AG04449 (cell line): ENCODE results near the gene MRPL21.

Experiments used
- CTCF ChIA-PET: fragments of 350-600 bp; formaldehyde crosslinking; extraction: SDS; loops from one replicate; lab custom pipeline; 2021; ENCODE audit warnings: antibody characterized with exemption; lab: Yijun Ruan, JAX
- POLR2A ChIA-PET: fragments of 400-600, 350-600 bp; formaldehyde crosslinking; extraction: SDS; loops from one replicate; lab custom pipeline; 2020; ENCODE audit warnings: antibody characterized with exemption, inconsistent platforms; lab: Yijun Ruan, JAX
- DNase-seq: peaks from one replicate; pipeline ENCODE4 v3.0.0-alpha.2; 2010; ENCODE audit warnings: low read depth, low spot score
- H3K4me3 ChIP-seq: 2 replicates; pipeline ENCODE4 v1.5.1; 2011; ENCODE audit warnings: low read depth, mild to moderate bottlenecking, control low read depth, low read length
- TF ChIP-seq, protein P1 (sequence below): IDR thresholded peaks from one replicate; pipeline ENCODE4 v1.5.1; 2011; ENCODE audit warnings: mild to moderate bottlenecking, moderate library complexity, low read length, control low read depth, inconsistent platforms; ENCODE audit not compliant: insufficient read depth; ENCODE audit errors: missing control alignments

The MRPL21 gene

DNA sequence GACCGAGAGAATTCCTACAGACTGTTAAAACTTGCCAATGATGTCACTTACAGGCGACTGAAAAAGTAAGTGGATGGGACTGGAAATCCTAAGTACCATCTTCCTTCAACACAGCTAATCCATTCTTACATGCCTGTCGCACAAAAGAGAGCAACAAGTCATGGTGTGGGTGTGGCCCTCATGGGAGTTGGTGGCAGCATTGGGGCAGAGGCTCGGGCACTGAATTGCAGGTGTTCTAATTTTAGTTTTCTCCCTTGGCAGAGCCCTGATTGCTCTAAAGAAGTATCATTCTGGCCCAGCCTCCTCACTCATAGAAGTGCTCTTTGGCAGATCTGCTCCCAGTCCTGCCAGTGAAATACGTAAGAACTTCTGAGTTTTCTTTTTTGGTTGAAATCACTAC lies 4.6 kb upstream of the MRPL21 start:
- POLR2A ChIA-PET: no interaction called here
- CTCF ChIA-PET: interaction anchor here (1.3 kb wide), 1 partner anchor 18 kb away, joined by 3 read pairs; no protein-coding TSS in a partner anchor
- no peak for DNase-seq
- H3K4me3 ChIP-seq: no peak overlapping the region
- TF ChIP-seq, protein P1, sequence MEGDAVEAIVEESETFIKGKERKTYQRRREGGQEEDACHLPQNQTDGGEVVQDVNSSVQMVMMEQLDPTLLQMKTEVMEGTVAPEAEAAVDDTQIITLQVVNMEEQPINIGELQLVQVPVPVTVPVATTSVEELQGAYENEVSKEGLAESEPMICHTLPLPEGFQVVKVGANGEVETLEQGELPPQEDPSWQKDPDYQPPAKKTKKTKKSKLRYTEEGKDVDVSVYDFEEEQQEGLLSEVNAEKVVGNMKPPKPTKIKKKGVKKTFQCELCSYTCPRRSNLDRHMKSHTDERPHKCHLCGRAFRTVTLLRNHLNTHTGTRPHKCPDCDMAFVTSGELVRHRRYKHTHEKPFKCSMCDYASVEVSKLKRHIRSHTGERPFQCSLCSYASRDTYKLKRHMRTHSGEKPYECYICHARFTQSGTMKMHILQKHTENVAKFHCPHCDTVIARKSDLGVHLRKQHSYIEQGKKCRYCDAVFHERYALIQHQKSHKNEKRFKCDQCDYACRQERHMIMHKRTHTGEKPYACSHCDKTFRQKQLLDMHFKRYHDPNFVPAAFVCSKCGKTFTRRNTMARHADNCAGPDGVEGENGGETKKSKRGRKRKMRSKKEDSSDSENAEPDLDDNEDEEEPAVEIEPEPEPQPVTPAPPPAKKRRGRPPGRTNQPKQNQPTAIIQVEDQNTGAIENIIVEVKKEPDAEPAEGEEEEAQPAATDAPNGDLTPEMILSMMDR: no peak

DNA sequence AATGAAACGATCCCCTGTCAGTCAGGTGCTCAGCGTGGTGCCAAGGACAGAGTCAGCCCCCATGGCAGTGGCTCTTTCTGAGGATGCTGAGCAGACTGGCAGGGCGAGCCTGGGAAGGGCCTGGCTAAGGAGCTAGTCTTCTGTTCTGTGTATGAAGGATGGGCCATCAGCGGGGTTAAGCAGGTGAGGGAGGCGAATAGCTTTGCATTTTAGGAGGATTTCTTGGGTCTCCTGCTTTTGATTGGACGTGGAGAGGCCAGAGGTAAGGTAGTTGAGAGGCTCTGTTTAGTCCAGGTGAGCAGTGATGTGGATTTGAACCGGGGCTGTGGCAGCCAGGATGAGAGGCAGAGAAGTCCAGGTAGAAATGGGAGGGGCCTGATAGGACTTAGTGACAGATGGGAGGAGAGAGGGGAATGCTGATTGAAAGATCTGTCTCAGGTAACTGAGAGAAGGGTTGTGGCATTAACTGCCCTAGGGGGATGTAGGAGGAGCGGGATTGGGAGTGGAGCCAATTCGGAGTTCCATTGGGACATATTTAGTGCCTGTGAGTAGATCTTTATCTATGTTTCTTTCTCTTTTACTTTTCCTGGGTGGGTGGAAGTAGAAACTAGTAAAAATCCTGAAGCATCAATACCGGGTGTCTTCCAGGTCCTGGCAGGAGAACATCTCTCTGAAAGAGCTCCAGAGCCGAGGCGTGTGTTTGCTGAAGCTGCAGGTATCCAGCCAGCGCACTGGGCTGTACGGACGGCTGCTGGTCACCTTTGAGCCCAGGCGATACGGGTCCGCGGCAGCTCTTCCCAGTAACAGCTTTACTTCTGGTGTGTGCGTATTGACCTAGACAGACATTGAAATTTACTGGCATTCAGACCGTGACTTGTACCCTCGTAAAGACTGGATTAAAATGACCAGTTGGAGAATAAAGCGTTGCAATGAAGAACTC lies 2.1 kb upstream of the MRPL21 start:
- no peak for DNase-seq
- ChIA-PET POLR2A (no interaction called here), CTCF (interaction anchor here (0.9 to 2.4 kb wide), 5 partner anchors 15 to 183 kb away, joined by 3 to 11 read pairs (median 4); partner anchors contain the start of gene MRGPRF)
- peak overlapping the region; percentile 100 for H3K4me3 ChIP-seq
- TF ChIP-seq, protein P1: no peak

DNA sequence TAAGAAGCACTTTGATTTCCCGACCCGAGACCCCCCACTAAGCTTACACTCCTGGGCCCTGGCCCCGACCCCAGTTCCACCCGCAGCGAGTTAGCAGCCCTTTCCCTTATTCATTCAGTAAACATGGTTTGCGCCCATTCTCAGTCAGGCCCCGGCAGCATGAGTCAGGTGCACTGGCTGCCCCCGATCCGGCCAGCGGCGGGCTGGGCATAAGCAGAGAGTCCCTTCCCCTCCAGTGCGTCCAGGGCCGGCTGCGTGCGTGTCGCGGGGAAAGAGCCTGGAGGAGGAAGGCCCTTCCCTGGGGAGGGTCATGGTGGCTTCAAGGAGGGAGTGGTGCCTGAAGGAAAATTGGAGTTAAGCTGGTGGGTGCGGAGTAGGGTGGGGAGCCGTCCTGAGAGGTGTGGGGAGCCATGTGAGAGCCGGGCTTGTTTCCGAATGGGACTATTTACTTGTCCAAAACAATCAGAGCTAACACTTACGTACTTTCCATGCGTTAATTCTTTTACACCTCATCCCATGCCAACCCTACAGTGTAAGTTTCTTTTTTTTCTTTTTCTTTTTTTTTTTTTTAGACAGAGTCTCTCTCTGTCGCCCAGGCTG lies 716 bp upstream of the MRPL21 start:
- DNase-seq: no peak
- CTCF ChIA-PET: interaction anchor here (0.6 to 2.4 kb wide), 5 partner anchors 14 to 294 kb away, joined by 3 to 11 read pairs (median 4); partner anchors contain the start of gene MRGPRF
- peak overlapping the region; percentile 100 for H3K4me3 ChIP-seq
- POLR2A ChIA-PET: interaction anchor here (1.1 to 1.6 kb wide), 3 partner anchors 14 to 104 kb away, joined by 4 to 8 read pairs (median 4); no protein-coding TSS in a partner anchor
- TF ChIP-seq, protein P1: no peak

- ChIA-PET CTCF (interaction anchor here (2.2 kb wide), 1 partner anchor 11 kb away, joined by 11 read pairs; no protein-coding TSS in a partner anchor), POLR2A (no interaction called here)
- H3K4me3 ChIP-seq: no peak overlapping the region
- DNase-seq: no peak
- TF ChIP-seq, protein P1: no peak
These were observed 2.7 kb downstream of the MRPL21 start for GRCh38 chr11:68900835-68901381.

DNA sequence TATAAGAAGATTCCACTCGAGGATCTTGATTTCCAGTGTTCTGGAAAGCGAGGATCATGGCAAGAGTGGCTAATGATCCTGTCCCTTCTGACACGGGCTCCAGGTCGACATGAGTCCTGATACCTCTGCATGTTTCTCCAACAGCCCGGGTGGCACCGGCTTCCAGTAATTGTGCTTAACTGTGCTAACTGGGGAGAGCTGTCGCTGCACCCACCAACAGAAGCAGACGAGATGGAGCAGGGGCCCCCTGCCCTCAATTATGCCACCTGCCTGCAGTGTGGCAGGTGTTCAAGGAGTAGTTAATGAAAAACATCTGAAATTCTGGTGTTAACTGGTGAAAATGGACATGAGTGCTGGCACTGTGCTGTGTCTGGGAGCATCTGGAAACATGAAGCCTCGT lies 6.2 kb downstream of the MRPL21 start:
- TF ChIP-seq, protein P1: no peak
- H3K4me3 ChIP-seq: no peak overlapping the region
- ChIA-PET CTCF (interaction anchor here (0.6 to 1.1 kb wide), 2 partner anchors 97 to 514 kb away, joined by 3 read pairs; no protein-coding TSS in a partner anchor), POLR2A (no interaction called here)
- no peak for DNase-seq
